ENCODE data around the gene NES. TPM values are rescaled to one million over a fixed set of nuclear protein-coding genes. Genes with fewer than 3 reads are reported as not detected.

Gene NES
- total and polyA plus RNA-seq, 2 of the 8 experiments (the other 6 are each of a cell fraction or from before 2014, with no cell fraction given): 13.3 to 135 TPM

DNA sequence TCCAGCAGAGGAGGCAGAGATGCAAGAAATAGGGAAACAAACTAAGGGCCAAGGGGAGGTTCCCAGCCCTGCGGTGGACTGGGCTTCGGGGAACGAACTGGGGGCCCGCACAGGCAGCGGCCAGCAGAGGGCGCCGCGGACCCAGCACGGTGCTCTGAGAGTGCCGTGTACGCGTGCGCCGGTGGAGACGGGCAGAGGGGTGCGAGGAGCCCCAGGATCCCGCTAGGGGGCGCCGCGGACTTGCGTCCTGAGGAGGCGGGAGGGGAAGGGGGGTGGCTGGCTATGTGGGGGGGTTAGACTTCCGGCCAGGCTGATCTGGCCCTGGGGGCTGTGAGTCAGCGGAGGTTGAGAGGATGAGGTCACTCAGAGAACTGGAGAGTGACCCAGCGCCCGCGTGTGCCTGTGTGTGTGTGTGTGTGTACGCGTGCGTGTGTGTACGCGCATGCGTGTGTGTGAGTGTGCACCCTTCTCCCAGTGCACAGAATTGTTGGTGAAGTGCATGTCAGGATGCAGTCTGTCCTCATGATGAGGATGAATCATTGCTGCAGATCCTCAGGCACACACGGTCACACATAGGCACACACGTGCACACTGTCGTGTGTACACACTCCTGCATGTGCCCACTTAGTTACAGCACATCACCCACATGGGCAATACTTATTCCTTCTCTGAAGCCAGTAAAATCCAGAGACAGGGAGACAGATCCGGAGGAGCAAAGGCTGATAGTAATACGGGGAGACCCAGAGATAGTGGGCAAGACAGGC, 17.0 kb downstream of the NES start (continued):
- TF ChIP-seq HDAC6 (IDR thresholded peaks at IDR 0.05; ENCODE audit: low read depth, low read length): no peak
- no peak for TF ChIP-seq SP2 (IDR thresholded peaks at IDR 0.05; ENCODE audit: low read length)
- TF ChIP-seq EP300 (IDR thresholded peaks at IDR 0.05; ENCODE audit: borderline replicate concordance in 1 of 2, low read depth in 2 of 2, low read length in 2 of 2): peak in 1 of 2 experiments; percentile 71; a peak in 1 of 3 replicates
- TF ChIP-seq, protein P1, sequence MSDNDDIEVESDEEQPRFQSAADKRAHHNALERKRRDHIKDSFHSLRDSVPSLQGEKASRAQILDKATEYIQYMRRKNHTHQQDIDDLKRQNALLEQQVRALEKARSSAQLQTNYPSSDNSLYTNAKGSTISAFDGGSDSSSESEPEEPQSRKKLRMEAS (IDR thresholded peaks at IDR 0.05): peak; percentile 81
- no peak for TF ChIP-seq TBP (IDR thresholded peaks at IDR 0.05; ENCODE audit: low read depth, low read length)
- TF ChIP-seq YY1 (IDR thresholded peaks at IDR 0.05; ENCODE audit: low read depth, low read length): no peak
- no peak for TF ChIP-seq SP4 (IDR thresholded peaks at IDR 0.05; ENCODE audit: low read length)
- TF ChIP-seq CBX5 (IDR thresholded peaks at IDR 0.05; ENCODE audit: low read depth, low read length): no peak
- no peak for TF ChIP-seq POU5F1 (IDR thresholded peaks at IDR 0.05; ENCODE audit: low read depth, low read length)
- no peak for TF ChIP-seq CHD1 (IDR thresholded peaks at IDR 0.05; ENCODE audit: low read depth, low read length)
- no peak for TF ChIP-seq CTBP2 (IDR thresholded peaks at IDR 0.05; ENCODE audit: borderline replicate concordance, insufficient read depth, insufficient read length, low read length)
- TF ChIP-seq GTF2F1 (IDR thresholded peaks at IDR 0.05; ENCODE audit: borderline replicate concordance, low read depth, low read length): no peak
- TF ChIP-seq SIX5 (IDR thresholded peaks at IDR 0.05; ENCODE audit: low read depth, low read length): no peak
- TF ChIP-seq TAF7 (optimal IDR thresholded peaks at IDR 0.05; ENCODE audit: borderline replicate concordance, low read depth, low read length): peak; percentile 94
- no peak for TF ChIP-seq RFX5 (IDR thresholded peaks at IDR 0.05; ENCODE audit: borderline replicate concordance, low read depth, low read length)
- 0 out of 2 replicates have a peak, but pooled peaks have one; percentile 12 for TF ChIP-seq TEAD4 (IDR thresholded peaks at IDR 0.05; ENCODE audit: low read depth, low read length)
- TF ChIP-seq SP1 (IDR thresholded peaks at IDR 0.05; ENCODE audit: low read depth, low read length): 0 out of 2 replicates have a peak, but pooled peaks have one; percentile 44
- no peak for TF ChIP-seq BCL11A (IDR thresholded peaks at IDR 0.05; ENCODE audit: low read depth in 2 of 2, low read length in 2 of 2)
- TF ChIP-seq NRF1 (IDR thresholded peaks at IDR 0.05; ENCODE audit: low read depth, low read length): peak; percentile 63
- TF ChIP-seq, protein P2, sequence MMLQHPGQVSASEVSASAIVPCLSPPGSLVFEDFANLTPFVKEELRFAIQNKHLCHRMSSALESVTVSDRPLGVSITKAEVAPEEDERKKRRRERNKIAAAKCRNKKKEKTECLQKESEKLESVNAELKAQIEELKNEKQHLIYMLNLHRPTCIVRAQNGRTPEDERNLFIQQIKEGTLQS (IDR thresholded peaks at IDR 0.05; ENCODE audit: insufficient read depth, low read depth, low read length): peak; percentile 59; the same call in 1 of the 2 replicates
- TF ChIP-seq, protein P3, sequence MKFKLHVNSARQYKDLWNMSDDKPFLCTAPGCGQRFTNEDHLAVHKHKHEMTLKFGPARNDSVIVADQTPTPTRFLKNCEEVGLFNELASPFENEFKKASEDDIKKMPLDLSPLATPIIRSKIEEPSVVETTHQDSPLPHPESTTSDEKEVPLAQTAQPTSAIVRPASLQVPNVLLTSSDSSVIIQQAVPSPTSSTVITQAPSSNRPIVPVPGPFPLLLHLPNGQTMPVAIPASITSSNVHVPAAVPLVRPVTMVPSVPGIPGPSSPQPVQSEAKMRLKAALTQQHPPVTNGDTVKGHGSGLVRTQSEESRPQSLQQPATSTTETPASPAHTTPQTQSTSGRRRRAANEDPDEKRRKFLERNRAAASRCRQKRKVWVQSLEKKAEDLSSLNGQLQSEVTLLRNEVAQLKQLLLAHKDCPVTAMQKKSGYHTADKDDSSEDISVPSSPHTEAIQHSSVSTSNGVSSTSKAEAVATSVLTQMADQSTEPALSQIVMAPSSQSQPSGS (IDR thresholded peaks at IDR 0.05; ENCODE audit: low read length): peak; percentile 93; the same call in 1 of the 2 replicates
- TF ChIP-seq BRCA1 (IDR thresholded peaks at IDR 0.05; ENCODE audit: low read depth, low read length): no peak
- peak; percentile 90 for TF ChIP-seq JUND (IDR thresholded peaks at IDR 0.05; ENCODE audit: low read length)
